Hepatocyte (in vitro differentiated cells): ENCODE data around the gene EGR4. TPM values are rescaled to one million over a fixed set of nuclear protein-coding genes. Genes with fewer than 3 reads are reported as not detected.

ENCODE experiments used
- DNase-seq: peaks from one replicate; pipeline ENCODE4 v3.0.0-alpha.2; 2016; ENCODE audit warnings: low spot score
- H2AFZ ChIP-seq: fragments of 200-600 bp; sonication (generic); 2 replicates; pipeline ENCODE4 v1.6.0; 2016; ENCODE audit warnings: antibody characterized with exemption, mild to moderate bottlenecking
- H3K27ac ChIP-seq: fragments of 200-600 bp; sonication (generic); 2 replicates; pipeline ENCODE4 v1.5.1; 2016; ENCODE audit warnings: mild to moderate bottlenecking
- H3K27me3 ChIP-seq: fragments of 200-600 bp; sonication (generic); 2 replicates; pipeline ENCODE4 v1.6.1; 2016
- H3K36me3 ChIP-seq: fragments of 200-600 bp; sonication (generic); replicated peaks from 2 replicates; pipeline ENCODE4 v1.5.1; 2016; ENCODE audit warnings: low read depth; ENCODE audit not compliant: insufficient read depth
- H3K4me1 ChIP-seq: fragments of 200-600 bp; sonication (generic); 2 replicates; pipeline ENCODE4 v1.5.1; 2016; ENCODE audit warnings: mild to moderate bottlenecking, moderate library complexity; ENCODE audit not compliant: insufficient read depth
- H3K4me2 ChIP-seq: fragments of 200-600 bp; sonication (generic); 2 replicates; pipeline ENCODE4 v1.6.0; 2016
- H3K4me3 ChIP-seq: fragments of 200-600 bp; sonication (generic); 2 replicates; pipeline ENCODE4 v1.5.1; 2016; ENCODE audit warnings: mild to moderate bottlenecking
- H3K79me2 ChIP-seq: fragments of 200-600 bp; sonication (generic); 2 replicates; pipeline ENCODE4 v1.6.0; 2017; ENCODE audit warnings: mild to moderate bottlenecking
- H3K9me2 ChIP-seq: fragments of 200-600 bp; sonication (generic); replicated peaks from 2 replicates; pipeline ENCODE4 v1.6.0; 2017; ENCODE audit warnings: mild to moderate bottlenecking; ENCODE audit not compliant: insufficient read depth
- H3K9me3 ChIP-seq: fragments of 200-600 bp; sonication (generic); 2 replicates; pipeline ENCODE4 v1.5.1; 2016; ENCODE audit warnings: low read depth, mild to moderate bottlenecking
- H4K20me1 ChIP-seq: fragments of 200-600 bp; sonication (generic); 2 replicates; pipeline ENCODE4 v1.6.0; 2016; ENCODE audit warnings: mild to moderate bottlenecking; ENCODE audit not compliant: insufficient read depth, poor library complexity, severe bottlenecking
- CTCF ChIP-seq: fragments of 200-600 bp; sonication (generic); IDR thresholded peaks from 2 replicates; pipeline ENCODE4 v1.5.1; 2016; ENCODE audit warnings: antibody characterized with exemption, mild to moderate bottlenecking; ENCODE audit not compliant: poor library complexity
- EZH2 ChIP-seq: fragments of 200-600 bp; sonication (generic); IDR thresholded peaks from 2 replicates; pipeline ENCODE4 v1.6.1; 2016; ENCODE audit warnings: antibody characterized with exemption, mild to moderate bottlenecking, borderline replicate concordance
- EZH2phosphoT487 ChIP-seq: fragments of 200-600 bp; sonication (generic); IDR thresholded peaks from one replicate; pipeline ENCODE4 v1.6.1; 2018; ENCODE audit warnings: antibody characterized with exemption, mild to moderate bottlenecking, low read depth, moderate library complexity; ENCODE audit not compliant: unreplicated experiment, severe bottlenecking
- WGBS: methylation state at CpG from one replicate; pipeline ENCODE4 v1.1.6; 2016; ENCODE audit warnings: low lambda C conversion rate; ENCODE audit errors: missing lambda C conversion rate; 5-methylcytosine and 5-hydroxymethylcytosine counted together
- polyA plus RNA-seq: library from polyadenylated mRNA; unstranded; fragments of >200 nt; fragmentation: Nextera tagmentation; extraction: Ambion mirVana; gene quantifications from 2 replicates; pipeline ENCODE4 v1.2.1, GENCODE V29; 2016
- total RNA-seq: library from RNA; depleted of rRNA; stranded (reverse); fragments of >200 nt; gene quantifications from 2 replicates; pipeline ENCODE4 v1.2.3, GENCODE V29; 2014

The EGR4 gene
- total and polyA plus RNA-seq, 2 experiments from 2014 or later: 0.23 to 1.9 TPM

- peak overlapping the region; percentile 36 for H3K4me3 ChIP-seq
- DNase-seq: peak; percentile 82
- no peak overlapping the region for H3K27ac ChIP-seq
- no peaks in the 10 kb centered on the region for H3K79me2 ChIP-seq
- H4K20me1 ChIP-seq: no peaks in the 10 kb centered on the region
- H3K27me3 ChIP-seq: peaks cover 37% of the 10 kb centered on the region
- no peaks in the 10 kb centered on the region for H3K9me3 ChIP-seq
- peak overlapping the region; percentile 95 for H3K4me2 ChIP-seq
- H3K9me2 ChIP-seq: no peaks in the 10 kb centered on the region
- H2AFZ ChIP-seq: peak overlapping the region; percentile 76
- TF ChIP-seq CTCF: peak; percentile 40
- TF ChIP-seq EZH2phosphoT487: no peak
- peak; percentile 38 for TF ChIP-seq EZH2
- no peaks in the 10 kb centered on the region for H3K36me3 ChIP-seq
- 1% methylated on average over 83 of the region's 113 CpGs for WGBS
- peaks cover 10% of the 10 kb centered on the region for H3K4me1 ChIP-seq
Measured at GRCh38 chr2:73268830-73269685, 24.3 kb downstream of the EGR4 start.

DNA sequence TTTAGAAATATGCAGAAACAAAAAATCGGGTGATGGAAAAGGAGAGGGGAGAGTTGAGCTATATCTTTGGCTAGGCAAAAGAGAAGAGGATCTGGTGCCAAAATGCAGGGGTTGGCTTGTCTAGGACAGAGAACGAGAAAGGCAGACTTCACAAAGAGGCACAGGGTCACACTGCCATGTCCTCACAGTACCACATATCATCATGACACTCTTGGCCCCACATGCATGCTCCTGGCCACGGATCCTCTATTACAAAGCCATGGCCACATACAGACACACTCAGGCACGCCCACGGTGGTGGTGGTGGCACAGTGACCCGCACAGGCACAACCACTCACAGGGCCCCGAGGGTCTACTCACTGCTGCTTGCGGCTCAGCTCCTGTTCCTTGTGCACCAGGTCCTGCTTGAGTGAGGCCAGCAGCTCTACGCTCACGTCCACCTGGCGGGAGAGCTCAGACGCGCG, 24.9 kb downstream of the EGR4 start:
- Histone ChIP-seq H3K9me2 (no peaks in the 10 kb centered on the region), H3K27me3 (peaks cover 37% of the 10 kb centered on the region), H3K27ac (no peak overlapping the region), H2AFZ (peak overlapping the region; percentile 76), H3K4me1 (peaks cover 10% of the 10 kb centered on the region), H3K36me3 (no peaks in the 10 kb centered on the region), H3K4me2 (peak overlapping the region; percentile 95), H3K4me3 (no peak overlapping the region), H3K79me2 (no peaks in the 10 kb centered on the region), H3K9me3 (no peaks in the 10 kb centered on the region), H4K20me1 (no peaks in the 10 kb centered on the region)
- no peak for DNase-seq
- 44% methylated on average over 13 of the region's 14 CpGs for WGBS
- TF ChIP-seq CTCF (no peak), EZH2phosphoT487 (no peak)

DNA sequence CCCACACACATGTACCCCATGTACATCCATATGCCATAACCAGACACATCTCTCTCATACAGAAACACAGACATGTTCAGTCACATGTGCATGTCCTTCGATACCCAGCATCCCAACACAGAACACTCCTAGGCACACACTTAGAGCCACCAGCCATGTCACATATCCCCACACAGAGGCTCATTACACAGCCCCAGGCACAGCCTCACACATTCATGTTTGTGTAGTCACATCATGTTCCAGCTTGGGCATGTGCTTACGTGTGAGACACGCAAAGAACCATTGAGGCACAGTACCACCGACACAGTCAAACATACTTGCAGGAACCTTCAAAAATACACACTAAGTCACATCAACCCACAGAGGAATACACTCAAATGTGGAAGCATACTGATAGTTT, 26.3 kb downstream of the EGR4 start:
- Histone ChIP-seq H3K4me2 (no peak overlapping the region), H3K4me1 (peaks cover 10% of the 10 kb centered on the region), H3K9me3 (no peaks in the 10 kb centered on the region), H3K27me3 (peaks cover 37% of the 10 kb centered on the region), H3K9me2 (no peaks in the 10 kb centered on the region), H2AFZ (no peak overlapping the region), H4K20me1 (no peaks in the 10 kb centered on the region), H3K79me2 (no peaks in the 10 kb centered on the region), H3K36me3 (no peaks in the 10 kb centered on the region), H3K4me3 (no peak overlapping the region), H3K27ac (no peak overlapping the region)
- no peak for DNase-seq
- 95% methylated on average over 4 of the region's 4 CpGs for WGBS
- no peak for TF ChIP-seq CTCF
- TF ChIP-seq EZH2phosphoT487: no peak
- TF ChIP-seq EZH2: no peak
